ENCODE results near the gene JAK3.

- no peak for TF ChIP-seq CTCF (IDR thresholded peaks at IDR 0.05)
- no peak for TF ChIP-seq POLR2A (IDR thresholded peaks at IDR 0.05)
- no peak for TF ChIP-seq POLR2AphosphoS5 (IDR thresholded peaks at IDR 0.05; ENCODE audit: insufficient read depth in 1 of 2, low read depth in 1 of 2)
These were observed 19.2 kb upstream of the JAK3 start for GRCh38 chr19:17866964-17867486.

All from vagina (tissue), 2 donors.